Mesendoderm (in vitro differentiated cells): ENCODE measurements around the gene CTXN1.

ENCODE experiments used
- DNase-seq: peaks from one replicate; pipeline ENCODE4 v3.0.0; 2013
- H2AK5ac ChIP-seq: 2 replicates; pipeline ENCODE4 v1.6.1; 2013; ENCODE audit warnings: low read length, inconsistent platforms
- H2BK120ac ChIP-seq: 2 replicates; pipeline ENCODE4 v1.6.1; 2013; ENCODE audit warnings: low read depth, mild to moderate bottlenecking, low read length, moderate library complexity, mixed read lengths
- H2BK15ac ChIP-seq: replicated peaks from 2 replicates; pipeline ENCODE4 v1.6.1; 2013; ENCODE audit warnings: low read depth, mild to moderate bottlenecking, moderate library complexity
- H2BK5ac ChIP-seq: 2 replicates; pipeline ENCODE4 v1.6.1; 2013; ENCODE audit warnings: low read length, inconsistent platforms
- H3K18ac ChIP-seq: 2 replicates; pipeline ENCODE4 v1.6.1; 2013; ENCODE audit warnings: mild to moderate bottlenecking, low read length, mixed read lengths
- H3K23ac ChIP-seq: one replicate; pipeline ENCODE4 v1.6.1; 2013; ENCODE audit warnings: low read length
- H3K27ac ChIP-seq: 2 replicates; pipeline ENCODE4 v1.5.1; 2013; ENCODE audit warnings: low read depth, mild to moderate bottlenecking, inconsistent platforms, low read length, moderate library complexity
- H3K27me3 ChIP-seq: 2 replicates; pipeline ENCODE4 v1.6.1; 2013; ENCODE audit warnings: low read length, control low read depth, mild to moderate bottlenecking, inconsistent platforms; ENCODE audit not compliant: insufficient read depth, poor library complexity
- H3K36me3 ChIP-seq: 2 replicates; pipeline ENCODE4 v1.6.1; 2013; ENCODE audit warnings: low read length, inconsistent platforms; ENCODE audit not compliant: control insufficient read depth, insufficient read depth
- H3K4ac ChIP-seq: one replicate; pipeline ENCODE4 v1.6.1; 2013; ENCODE audit warnings: low read depth, mild to moderate bottlenecking, low read length, moderate library complexity
- H3K4me1 ChIP-seq: 2 replicates; pipeline ENCODE4 v1.6.1; 2013; ENCODE audit warnings: low read depth, low read length, inconsistent platforms; ENCODE audit not compliant: control insufficient read depth
- H3K4me2 ChIP-seq: 2 replicates; pipeline ENCODE4 v1.6.1; 2013; ENCODE audit warnings: low read length
- H3K4me3 ChIP-seq: 2 replicates; pipeline ENCODE4 v1.5.1; 2013; ENCODE audit warnings: mild to moderate bottlenecking, low read length
- H3K56ac ChIP-seq: one replicate; pipeline ENCODE4 v1.6.1; 2013; ENCODE audit warnings: low read length
- H3K79me1 ChIP-seq: 2 replicates; pipeline ENCODE4 v1.6.1; 2013; ENCODE audit warnings: low read length, inconsistent platforms
- H3K79me2 ChIP-seq: 2 replicates; pipeline ENCODE4 v1.6.1; 2013; ENCODE audit warnings: mild to moderate bottlenecking, low read length; ENCODE audit not compliant: control insufficient read depth, insufficient read depth
- H3K9ac ChIP-seq: 2 replicates; pipeline ENCODE4 v1.6.1; 2013; ENCODE audit warnings: low read length, inconsistent platforms
- H4K5ac ChIP-seq: one replicate; pipeline ENCODE4 v1.6.1; 2013; ENCODE audit warnings: low read length
- H4K8ac ChIP-seq: one replicate; pipeline ENCODE4 v1.6.1; 2013; ENCODE audit warnings: low read depth, mild to moderate bottlenecking, control low read depth, low read length, moderate library complexity
- WGBS: extraction: QIAGEN DNeasy Blood & Tissue Kit; methylation state at CpG from one replicate; pipeline ENCODE4 v1.1.7; 2013; ENCODE audit warnings: low lambda C conversion rate, missing lambda C conversion rate; ENCODE audit not compliant: insufficient coverage; ENCODE audit errors: extremely low coverage; 5-methylcytosine and 5-hydroxymethylcytosine counted together

The CTXN1 gene

DNA sequence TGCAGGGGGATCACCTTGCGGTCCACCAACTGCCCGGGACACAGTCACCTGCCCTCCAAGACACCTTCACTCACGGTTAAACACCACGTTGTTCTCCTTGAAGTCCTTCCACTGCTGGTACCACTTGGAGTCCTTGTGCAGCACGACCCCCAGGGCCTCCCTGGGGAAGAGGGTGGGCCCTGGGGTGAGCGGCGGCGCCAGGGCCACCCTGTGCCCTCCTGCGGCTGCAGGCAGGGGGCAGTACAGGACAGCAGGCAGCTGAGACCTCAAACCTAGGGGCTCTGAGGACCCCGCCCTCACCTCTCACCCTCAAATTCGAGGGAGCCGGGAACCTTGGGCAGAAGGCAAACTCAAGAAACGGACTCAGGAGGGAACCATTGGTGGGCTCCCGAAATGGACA, 7.5 kb upstream of the CTXN1 start:
- no CpG with 5 or more reads among the region's 14 CpGs for WGBS
- H3K27ac ChIP-seq, result no peak overlapping the region
- peaks cover 11% of the 10 kb centered on the region for H3K36me3 ChIP-seq

DNA sequence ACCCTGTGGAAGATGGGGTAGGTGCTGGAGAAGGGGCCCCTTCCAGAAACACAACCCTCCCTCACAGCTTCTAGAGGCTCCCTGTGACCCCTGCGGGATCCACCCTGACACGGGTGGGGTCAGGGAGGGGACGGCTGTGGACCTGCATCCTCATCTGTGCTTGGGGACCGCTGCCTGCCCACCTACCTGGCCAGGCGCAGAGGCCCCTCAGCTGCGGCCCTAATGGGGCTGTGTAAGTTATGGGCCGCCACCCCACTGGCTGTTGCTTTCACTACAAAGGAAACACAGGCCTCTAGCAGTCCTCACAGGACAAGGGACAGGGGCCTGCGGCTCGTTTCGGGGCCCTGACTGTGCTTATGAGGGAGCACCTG, 7.0 kb upstream of the CTXN1 start:
- H3K18ac ChIP-seq, result no peak overlapping the region
- no peak overlapping the region for H2AK5ac ChIP-seq
- no peak overlapping the region for H2BK5ac ChIP-seq
- no CpG with 5 or more reads among the region's 10 CpGs for WGBS
- H3K23ac ChIP-seq, result no peak overlapping the region
- H3K4me2 ChIP-seq, result no peak overlapping the region
- H3K27me3 ChIP-seq, result no peaks in the 10 kb centered on the region
- H3K56ac ChIP-seq, result no peak overlapping the region
- no peak for DNase-seq
- no peaks in the 10 kb centered on the region for H3K79me2 ChIP-seq
- H3K4me3 ChIP-seq, result no peak overlapping the region
- peaks cover 11% of the 10 kb centered on the region for H3K36me3 ChIP-seq
- H3K79me1 ChIP-seq, result no peaks in the 10 kb centered on the region
- H3K27ac ChIP-seq, result no peak overlapping the region
- H3K4me1 ChIP-seq, result no peaks in the 10 kb centered on the region
- no peak overlapping the region for H3K4ac ChIP-seq
- no peak overlapping the region for H2BK15ac ChIP-seq
- no peak overlapping the region for H2BK120ac ChIP-seq
- no peak overlapping the region for H4K8ac ChIP-seq
- no peak overlapping the region for H4K5ac ChIP-seq
- H3K9ac ChIP-seq, result no peak overlapping the region

More for the DNA sequence above, 7.5 kb upstream of the CTXN1 start:
- no peak overlapping the region for H2BK120ac ChIP-seq
- no peak overlapping the region for H4K5ac ChIP-seq
- H3K79me1 ChIP-seq, result no peaks in the 10 kb centered on the region
- no peak overlapping the region for H3K56ac ChIP-seq
- H3K18ac ChIP-seq, result no peak overlapping the region
- no peak overlapping the region for H2AK5ac ChIP-seq
- H3K9ac ChIP-seq, result no peak overlapping the region
- H4K8ac ChIP-seq, result no peak overlapping the region
- H3K79me2 ChIP-seq, result no peaks in the 10 kb centered on the region
- H3K4me3 ChIP-seq, result no peak overlapping the region
- H2BK5ac ChIP-seq, result no peak overlapping the region
- H3K23ac ChIP-seq, result no peak overlapping the region
- H3K4me2 ChIP-seq, result no peak overlapping the region
- H3K4me1 ChIP-seq, result no peaks in the 10 kb centered on the region
- H3K27me3 ChIP-seq, result no peaks in the 10 kb centered on the region
- no peak overlapping the region for H2BK15ac ChIP-seq
- H3K4ac ChIP-seq, result no peak overlapping the region
- DNase-seq, result no peak

DNA sequence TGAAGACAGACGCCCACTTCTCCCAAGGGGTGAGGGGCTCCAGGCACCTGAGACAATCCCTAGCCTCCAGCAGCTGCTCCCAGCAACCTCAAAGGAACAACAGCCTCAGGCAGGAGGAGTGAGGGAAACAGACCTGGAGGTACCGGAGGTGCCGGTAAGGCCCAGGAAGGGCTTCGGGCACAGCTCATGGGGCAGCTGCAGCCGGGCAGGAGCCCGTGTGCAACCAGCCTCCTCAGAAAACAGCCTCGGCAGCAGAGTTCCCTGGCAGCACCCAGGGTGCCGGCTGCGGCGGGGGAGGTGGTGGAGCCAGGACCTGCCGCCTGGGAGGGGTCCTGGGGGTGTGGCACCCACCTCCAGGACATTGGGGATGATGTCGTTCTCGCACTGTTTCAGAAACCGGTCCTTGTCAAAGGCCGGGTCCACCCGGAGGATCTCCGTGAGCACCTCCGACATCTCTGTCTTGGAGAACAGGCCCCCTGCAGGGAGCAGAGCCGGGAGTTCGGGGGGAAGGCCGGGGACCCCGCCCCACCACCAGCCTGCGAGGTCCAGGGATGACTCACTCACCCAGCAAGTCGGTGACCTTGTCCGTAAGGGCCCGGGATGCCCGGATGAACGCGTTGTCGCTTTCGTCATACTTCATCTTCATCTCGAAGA, 6.5 kb upstream of the CTXN1 start:
- Histone ChIP-seq H3K36me3 (peaks cover 11% of the 10 kb centered on the region), H3K56ac (no peak overlapping the region), H2AK5ac (no peak overlapping the region), H3K27me3 (no peaks in the 10 kb centered on the region), H4K5ac (no peak overlapping the region), H2BK5ac (no peak overlapping the region), H4K8ac (no peak overlapping the region), H3K4me3 (no peak overlapping the region), H2BK120ac (no peak overlapping the region), H3K23ac (no peak overlapping the region), H3K9ac (no peak overlapping the region), H3K79me1 (no peaks in the 10 kb centered on the region), H3K4me2 (no peak overlapping the region), H3K4ac (no peak overlapping the region), H3K79me2 (no peaks in the 10 kb centered on the region), H3K4me1 (no peaks in the 10 kb centered on the region), H3K18ac (no peak overlapping the region), H2BK15ac (no peak overlapping the region), H3K27ac (no peak overlapping the region)
- DNase-seq, result no peak
- WGBS, result no CpG with 5 or more reads among the region's 32 CpGs

DNA sequence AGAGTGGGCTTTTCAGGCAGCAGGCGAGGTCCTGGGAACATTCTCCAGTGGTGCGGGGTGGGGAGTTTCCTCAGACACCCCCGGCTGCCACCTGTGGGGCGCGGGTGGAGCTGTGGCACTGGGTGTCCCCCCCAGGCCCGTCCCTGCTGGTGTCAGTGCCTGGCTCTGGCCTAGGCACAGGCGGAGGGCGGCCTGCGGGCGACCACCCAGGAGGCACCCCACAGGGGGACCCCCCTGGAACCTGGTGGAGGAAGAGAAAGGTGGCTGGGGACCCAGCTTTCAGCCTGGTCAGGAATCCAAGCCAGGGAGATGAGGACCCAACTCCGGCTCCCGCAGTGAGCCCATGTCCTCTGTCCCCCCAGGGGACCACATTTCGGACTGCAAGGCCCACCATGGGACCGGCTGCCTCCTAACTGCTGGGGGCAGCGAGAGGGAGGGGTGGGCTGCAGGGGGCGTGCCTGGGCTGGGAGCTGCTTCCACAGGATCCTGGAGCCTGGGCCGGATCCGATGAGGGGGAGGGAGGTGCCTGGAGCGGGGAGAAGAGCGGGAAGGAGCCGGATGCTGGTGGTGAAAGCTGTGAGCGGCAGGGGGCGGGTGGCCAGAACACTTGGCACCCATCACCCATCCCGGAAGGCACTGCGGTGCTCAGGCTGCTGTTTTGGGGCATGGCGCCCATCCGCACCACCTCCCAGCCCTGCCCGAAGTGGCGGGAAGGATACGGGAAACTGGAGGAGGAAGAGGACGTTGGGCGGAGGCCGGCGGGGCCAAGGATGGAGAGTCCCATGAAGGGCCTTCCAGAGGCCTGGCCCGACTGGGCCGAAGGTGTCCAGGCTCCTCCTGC, 5.5 kb upstream of the CTXN1 start:
- no peak for DNase-seq
- H3K36me3 ChIP-seq, result peaks cover 11% of the 10 kb centered on the region

DNA sequence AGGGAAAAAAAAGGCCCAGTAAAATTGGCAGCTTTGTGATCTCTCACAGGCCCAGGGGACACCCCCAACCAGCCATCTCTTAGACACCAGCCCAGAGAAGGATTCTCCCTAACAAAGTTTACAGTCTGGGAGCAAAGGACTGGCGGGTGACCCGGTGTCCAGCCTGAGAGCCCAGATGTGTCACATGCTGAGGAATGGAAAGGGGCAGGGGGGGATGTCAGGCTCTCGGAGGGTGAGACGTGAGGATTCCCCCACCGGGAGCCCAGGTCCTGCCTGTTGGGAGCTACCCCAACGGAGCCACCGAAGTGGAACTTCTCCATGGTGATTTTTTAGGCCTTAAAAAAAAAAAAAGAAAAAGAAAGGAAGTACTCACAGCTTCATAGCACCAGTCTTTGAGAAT, 4.8 kb upstream of the CTXN1 start:
- Histone ChIP-seq H2BK120ac (no peak overlapping the region), H3K27ac (no peak overlapping the region), H2BK15ac (no peak overlapping the region), H4K5ac (no peak overlapping the region), H3K36me3 (peaks cover 11% of the 10 kb centered on the region), H3K79me2 (no peaks in the 10 kb centered on the region), H4K8ac (no peak overlapping the region), H2BK5ac (no peak overlapping the region), H3K4me2 (no peak overlapping the region), H2AK5ac (no peak overlapping the region), H3K18ac (no peak overlapping the region), H3K79me1 (no peaks in the 10 kb centered on the region), H3K9ac (no peak overlapping the region), H3K4me1 (no peaks in the 10 kb centered on the region), H3K4ac (no peak overlapping the region), H3K27me3 (no peaks in the 10 kb centered on the region), H3K56ac (no peak overlapping the region), H3K23ac (no peak overlapping the region), H3K4me3 (no peak overlapping the region)
- WGBS, result no CpG with 5 or more reads among the region's 7 CpGs
- DNase-seq, result no peak

More for the DNA sequence above, 5.5 kb upstream of the CTXN1 start:
- no CpG with 5 or more reads among the region's 36 CpGs for WGBS
- Histone ChIP-seq H3K79me2 (no peaks in the 10 kb centered on the region), H3K23ac (no peak overlapping the region), H3K18ac (no peak overlapping the region), H3K4me1 (no peaks in the 10 kb centered on the region), H4K5ac (no peak overlapping the region), H2BK15ac (no peak overlapping the region), H3K4ac (no peak overlapping the region), H3K56ac (no peak overlapping the region), H3K27me3 (no peaks in the 10 kb centered on the region), H3K79me1 (no peaks in the 10 kb centered on the region), H2BK120ac (no peak overlapping the region), H3K9ac (no peak overlapping the region), H2BK5ac (no peak overlapping the region), H4K8ac (no peak overlapping the region), H2AK5ac (no peak overlapping the region), H3K27ac (no peak overlapping the region), H3K4me3 (no peak overlapping the region), H3K4me2 (no peak overlapping the region)
